PC-9 (cell line): ENCODE data around the gene NFATC1. TPM values are rescaled to one million over a fixed set of nuclear protein-coding genes. Genes with fewer than 3 reads are reported as not detected.
"Not testable (repeated sequence)": the region's sequence is repeated elsewhere in the genome, so short reads cannot be mapped to it uniquely, and the experiment has no call there.

Source experiments
- BruUV-seq: library from RNA; stranded (reverse); fragments of 400-500 nt; replicated peaks from 2 replicates; lab custom pipeline; 2021; lab: Mats Ljungman, UMichigan
- CTCF ChIA-PET: fragments of 300-600 bp; sonication (Branson Sonifier 250); formaldehyde crosslinking; loops from one replicate; lab custom pipeline; 2022; ENCODE audit warnings: antibody characterized with exemption; lab: Charles Lee
- POLR2A ChIA-PET: fragments of 300-600 bp; sonication (Branson Sonifier 250); formaldehyde crosslinking; loops from one replicate; lab custom pipeline; 2022; ENCODE audit warnings: antibody characterized with exemption; ENCODE audit not compliant: unreplicated experiment; lab: Charles Lee
- DNase-seq, 2 experiments: peaks; one replicate each; pipeline versions ENCODE4 v3.0.0 to v3.0.0-alpha.2; 2015 to 2022; ENCODE audit warnings: mixed read lengths in 1 of 2
- H2AFZ ChIP-seq: fragments of 200-600 bp; sonication (generic); 2 replicates; pipeline ENCODE4 v1.8.1; 2017; ENCODE audit warnings: antibody characterized with exemption
- H3F3A ChIP-seq: fragments of 200-600 bp; sonication (generic); 2 replicates; pipeline ENCODE4 v1.8.1; 2017; ENCODE audit warnings: antibody characterized with exemption, mild to moderate bottlenecking, low read depth; ENCODE audit not compliant: insufficient read depth
- H3K27ac ChIP-seq: fragments of 200-600 bp; sonication (generic); 2 replicates; pipeline ENCODE4 v1.6.1; 2016; ENCODE audit warnings: mixed run types
- H3K27me3 ChIP-seq: fragments of 200-600 bp; sonication (generic); 2 replicates; pipeline ENCODE4 v1.6.1; 2016; ENCODE audit warnings: low read depth, mixed run types; ENCODE audit not compliant: insufficient read depth
- H3K36me3 ChIP-seq: fragments of 200-600 bp; sonication (generic); 2 replicates; pipeline ENCODE4 v1.6.1; 2016; ENCODE audit warnings: low read depth, mixed run types
- H3K4me1 ChIP-seq: fragments of 200-600 bp; sonication (generic); replicated peaks from 2 replicates; pipeline ENCODE4 v1.6.1; 2016; ENCODE audit warnings: mixed run types; ENCODE audit not compliant: insufficient read depth
- H3K4me2 ChIP-seq: fragments of 200-600 bp; sonication (generic); 2 replicates; pipeline ENCODE4 v1.6.1; 2017; ENCODE audit warnings: mixed run types
- H3K4me3 ChIP-seq: fragments of 200-600 bp; sonication (generic); 2 replicates; pipeline ENCODE4 v1.6.1; 2016; ENCODE audit warnings: mixed run types
- H3K79me2 ChIP-seq: fragments of 200-600 bp; sonication (generic); 2 replicates; pipeline ENCODE4 v1.6.1; 2017; ENCODE audit warnings: low read depth, mixed run types
- H3K9me2 ChIP-seq: fragments of 200-600 bp; sonication (generic); 2 replicates; pipeline ENCODE4 v1.8.1; 2017; ENCODE audit warnings: mild to moderate bottlenecking; ENCODE audit not compliant: insufficient read depth
- H3K9me3 ChIP-seq: fragments of 200-600 bp; sonication (generic); 2 replicates; pipeline ENCODE4 v1.8.1; 2016; ENCODE audit warnings: low read depth; ENCODE audit not compliant: insufficient read depth
- H4K20me1 ChIP-seq: fragments of 200-600 bp; sonication (generic); 2 replicates; pipeline ENCODE4 v1.8.1; 2017; ENCODE audit not compliant: insufficient read depth
- CTCF ChIP-seq: fragments of 200-600 bp; sonication (generic); conservative IDR thresholded peaks from 2 replicates; pipeline ENCODE4 v1.6.1; 2017; ENCODE audit warnings: mixed run types, antibody characterized with exemption, mild to moderate bottlenecking, moderate library complexity
- EZH2 ChIP-seq: fragments of 200-600 bp; sonication (generic); IDR thresholded peaks from 2 replicates; pipeline ENCODE4 v1.8.0; 2017; ENCODE audit warnings: antibody characterized with exemption, low read depth
- intact Hi-C: fragments of 100-400 bp; cut with micrococcal nuclease; formaldehyde crosslinking; loops from one replicate; pipeline ENCODE4 v1.10.0; 2022; ENCODE audit not compliant: unreplicated experiment
- total RNA-seq: library from RNA; stranded (reverse); gene quantifications from 2 replicates; pipeline ENCODE4 v1.2.3, GENCODE V29; 2021

NFATC1 gene
- total RNA-seq, 1 experiment from 2014 or later, result 2.6 TPM

- POLR2A ChIA-PET, result no interaction called here
- TF ChIP-seq CTCF, result no peak
- no peak for TF ChIP-seq EZH2
- H3K79me2 ChIP-seq, result no peaks in the 10 kb centered on the region
- H3K4me1 ChIP-seq, result no peaks in the 10 kb centered on the region
- H2AFZ ChIP-seq, result no peak overlapping the region
- H3K4me3 ChIP-seq, result no peak overlapping the region
- no peak for DNase-seq
- no peaks in the 10 kb centered on the region for H4K20me1 ChIP-seq
- no peaks in the 10 kb centered on the region for H3K9me2 ChIP-seq
- H3F3A ChIP-seq, result no peaks in the 10 kb centered on the region
- no peaks in the 10 kb centered on the region for H3K9me3 ChIP-seq
- no peaks in the 10 kb centered on the region for H3K27me3 ChIP-seq
- H3K4me2 ChIP-seq, result no peak overlapping the region
- intact Hi-C loops, result no loop called here
- CTCF ChIA-PET, result no interaction called here
- no peaks in the 10 kb centered on the region for H3K36me3 ChIP-seq
- no TSS peak for BruUV-seq
- H3K27ac ChIP-seq, result no peak overlapping the region
Observed at GRCh38 chr18:79373736-79374135, 22.0 kb upstream of the NFATC1 start.

DNA sequence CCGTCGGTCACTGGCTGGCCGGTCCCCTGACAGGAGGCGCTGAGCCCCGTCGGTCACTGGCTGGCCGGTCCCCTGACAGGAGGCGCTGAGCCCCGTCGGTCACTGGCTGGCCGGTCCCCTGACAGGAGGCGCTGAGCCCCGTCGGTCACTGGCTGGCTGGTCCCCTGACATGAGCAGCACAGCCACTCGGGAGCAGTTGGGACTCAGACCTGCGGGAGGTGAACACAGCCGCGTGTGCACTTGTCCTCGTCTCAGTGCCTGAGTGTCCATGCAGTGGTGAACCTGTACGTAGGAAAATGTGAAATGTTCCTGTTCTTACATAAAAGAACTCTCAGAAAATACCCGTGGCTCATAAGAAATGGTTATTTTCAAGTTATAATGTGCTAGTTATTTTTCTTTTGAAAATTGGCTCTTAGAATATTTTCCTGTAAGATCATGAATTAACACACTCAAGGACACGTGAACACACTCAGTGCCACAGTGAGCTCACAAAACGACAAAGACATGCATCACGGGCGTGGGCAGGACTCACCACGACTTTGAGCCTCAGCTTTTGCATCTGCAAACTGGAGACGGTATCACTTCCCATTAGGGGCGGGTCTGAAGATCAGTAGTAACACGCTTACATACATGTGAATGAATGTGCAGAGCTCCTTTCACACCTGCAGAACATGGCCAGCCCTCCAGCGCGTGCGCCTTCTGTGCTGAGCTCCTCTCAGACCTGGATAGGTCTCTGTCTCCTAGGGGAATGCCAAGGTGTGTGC, 21.1 kb upstream of the NFATC1 start:
- CTCF ChIA-PET, result no interaction called here
- no peaks in the 10 kb centered on the region for H3K4me1 ChIP-seq
- TF ChIP-seq CTCF (no peak), EZH2 (no peak)
- H3K27me3 ChIP-seq, result no peaks in the 10 kb centered on the region
- no peak overlapping the region for H3K27ac ChIP-seq
- BruUV-seq, result no TSS peak
- H3K9me2 ChIP-seq, result no peaks in the 10 kb centered on the region
- no peaks in the 10 kb centered on the region for H3K79me2 ChIP-seq
- H3K4me2 ChIP-seq, result no peak overlapping the region
- DNase-seq, result no peak
- no peak overlapping the region for H2AFZ ChIP-seq
- H3F3A ChIP-seq, result no peaks in the 10 kb centered on the region
- H3K4me3 ChIP-seq, result no peak overlapping the region
- no peaks in the 10 kb centered on the region for H3K9me3 ChIP-seq
- intact Hi-C loops, result no loop called here
- POLR2A ChIA-PET, result no interaction called here
- H3K36me3 ChIP-seq, result no peaks in the 10 kb centered on the region
- no peaks in the 10 kb centered on the region for H4K20me1 ChIP-seq

- ChIA-PET CTCF (interaction anchor here (0.7 kb wide), 1 partner anchor 298 kb away, joined by 4 read pairs; no protein-coding TSS in a partner anchor), POLR2A (no interaction called here)
- Histone ChIP-seq H3K27ac (no peak overlapping the region), H3K27me3 (no peaks in the 10 kb centered on the region), H3K4me1 (no peaks in the 10 kb centered on the region), H3K4me2 (no peak overlapping the region), H2AFZ (no peak overlapping the region), H3K79me2 (no peaks in the 10 kb centered on the region), H3K9me2 (no peaks in the 10 kb centered on the region), H4K20me1 (no peaks in the 10 kb centered on the region; the same call in 1 of the 2 replicates), H3K36me3 (no peaks in the 10 kb centered on the region), H3F3A (no peaks in the 10 kb centered on the region), H3K4me3 (no peak overlapping the region), H3K9me3 (no peaks in the 10 kb centered on the region)
- no TSS peak for BruUV-seq
- TF ChIP-seq EZH2, result no peak
- TF ChIP-seq CTCF, result no peak
- no peak for DNase-seq
- intact Hi-C loops, result no loop called here
Observed at GRCh38 chr18:79375441-79376154, 20.1 kb upstream of the NFATC1 start.

DNA sequence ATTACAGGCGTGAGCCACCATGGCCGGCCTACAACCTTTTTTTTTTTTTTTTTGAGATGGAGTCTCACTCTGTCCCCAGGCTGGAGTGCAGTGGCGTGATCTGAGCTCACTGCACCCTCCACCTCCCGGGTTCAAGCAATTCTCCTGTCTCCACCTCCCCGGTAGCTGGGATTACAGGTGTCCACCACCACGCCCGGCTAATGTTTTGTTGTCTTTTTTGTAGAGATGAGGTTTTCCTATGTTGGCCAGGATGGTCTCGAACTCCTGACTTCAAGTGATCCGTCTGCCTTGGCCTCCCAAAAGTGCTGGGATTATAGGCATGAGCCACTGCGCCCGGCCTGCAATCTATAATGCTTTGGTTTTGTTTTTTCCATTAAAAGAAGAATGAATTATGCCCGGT, 19.1 kb upstream of the NFATC1 start:
- intact Hi-C loops, POLR2A ChIA-PET: not testable (repeated sequence)
- CTCF ChIA-PET, result interaction anchor here (0.7 kb wide), 1 partner anchor 297 kb away, joined by 4 read pairs; no protein-coding TSS in a partner anchor

More for the DNA sequence above, 19.1 kb upstream of the NFATC1 start:
- H3K27me3 ChIP-seq, H3K79me2 ChIP-seq, H3K4me1 ChIP-seq, H3K9me2 ChIP-seq, H3K4me2 ChIP-seq, H3K4me3 ChIP-seq, H3K9me3 ChIP-seq, H3F3A ChIP-seq, DNase-seq, H4K20me1 ChIP-seq, H2AFZ ChIP-seq, BruUV-seq, H3K27ac ChIP-seq, H3K36me3 ChIP-seq: not testable (repeated sequence)
